ENCODE measurements around the gene CWC27. TPM values are rescaled to one million over a fixed set of nuclear protein-coding genes. Genes with fewer than 3 reads are reported as not detected.
"Not testable (repeated sequence)": the region's sequence is repeated elsewhere in the genome, so short reads cannot be mapped to it uniquely, and the experiment has no call there.

The CWC27 gene
- total RNA-seq, 1 donor from 2014 or later: 19.2 TPM

DNA sequence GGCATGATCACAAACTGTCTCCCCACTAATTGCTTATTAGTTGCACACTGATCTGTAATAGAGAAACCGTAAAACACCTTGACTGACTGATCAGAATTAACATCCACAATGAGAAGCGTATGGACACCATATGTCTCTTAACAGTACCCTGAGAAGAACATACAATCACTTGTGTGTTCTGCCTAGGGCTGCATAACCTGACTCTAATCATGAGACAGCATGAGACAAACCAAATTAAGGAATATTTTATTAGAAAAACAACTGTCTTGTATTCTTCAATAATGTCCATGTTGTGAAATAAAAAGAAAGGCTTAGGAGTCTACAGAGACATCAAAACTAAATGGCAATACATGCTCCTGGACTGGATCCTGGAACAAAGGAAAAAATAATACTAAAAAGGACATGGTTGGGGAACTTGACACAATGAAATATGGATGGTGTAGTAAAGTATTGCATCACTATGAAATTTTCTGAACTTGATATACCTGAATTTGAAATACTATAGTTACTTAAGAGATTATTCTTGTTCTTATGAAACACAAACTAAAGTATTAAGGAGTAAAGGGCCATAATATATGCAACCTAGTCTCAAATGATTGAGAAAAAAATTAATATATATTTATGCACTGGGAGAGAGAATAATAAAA lies 162.1 kb downstream of the CWC27 start:
- intact Hi-C loops (cut with DNase I): no loop called here
- no peaks in the 10 kb centered on the region for H3K27me3 ChIP-seq
- DNase-seq (ENCODE audit: extremely low spot score in 2 of 2): no peak
- H3K4me3 ChIP-seq: no peak overlapping the region
- H3K9me3 ChIP-seq: no peaks in the 10 kb centered on the region
- no peaks in the 10 kb centered on the region for H3K4me1 ChIP-seq
- H3K27ac ChIP-seq: no peak overlapping the region
- TF ChIP-seq, protein P1, sequence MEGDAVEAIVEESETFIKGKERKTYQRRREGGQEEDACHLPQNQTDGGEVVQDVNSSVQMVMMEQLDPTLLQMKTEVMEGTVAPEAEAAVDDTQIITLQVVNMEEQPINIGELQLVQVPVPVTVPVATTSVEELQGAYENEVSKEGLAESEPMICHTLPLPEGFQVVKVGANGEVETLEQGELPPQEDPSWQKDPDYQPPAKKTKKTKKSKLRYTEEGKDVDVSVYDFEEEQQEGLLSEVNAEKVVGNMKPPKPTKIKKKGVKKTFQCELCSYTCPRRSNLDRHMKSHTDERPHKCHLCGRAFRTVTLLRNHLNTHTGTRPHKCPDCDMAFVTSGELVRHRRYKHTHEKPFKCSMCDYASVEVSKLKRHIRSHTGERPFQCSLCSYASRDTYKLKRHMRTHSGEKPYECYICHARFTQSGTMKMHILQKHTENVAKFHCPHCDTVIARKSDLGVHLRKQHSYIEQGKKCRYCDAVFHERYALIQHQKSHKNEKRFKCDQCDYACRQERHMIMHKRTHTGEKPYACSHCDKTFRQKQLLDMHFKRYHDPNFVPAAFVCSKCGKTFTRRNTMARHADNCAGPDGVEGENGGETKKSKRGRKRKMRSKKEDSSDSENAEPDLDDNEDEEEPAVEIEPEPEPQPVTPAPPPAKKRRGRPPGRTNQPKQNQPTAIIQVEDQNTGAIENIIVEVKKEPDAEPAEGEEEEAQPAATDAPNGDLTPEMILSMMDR (IDR thresholded peaks at IDR 0.05): no peak
- TF ChIP-seq POLR2AphosphoS5 (IDR thresholded peaks at IDR 0.05; ENCODE audit: insufficient read depth in 1 of 2, low read depth in 1 of 2): peak in 1 of 2 donors; percentile 19
- no peaks in the 10 kb centered on the region for H3K36me3 ChIP-seq

- H3K27ac ChIP-seq; intact Hi-C loops (cut with DNase I); DNase-seq (ENCODE audit: extremely low spot score in 2 of 2); H3K27me3 ChIP-seq; H3K9me3 ChIP-seq; H3K4me3 ChIP-seq; H3K36me3 ChIP-seq: not testable (repeated sequence)
- H3K4me1 ChIP-seq: peaks cover 14% of the 10 kb centered on the region
Measured at GRCh38 chr5:64939422-64939771, 170.7 kb downstream of the CWC27 start.

DNA sequence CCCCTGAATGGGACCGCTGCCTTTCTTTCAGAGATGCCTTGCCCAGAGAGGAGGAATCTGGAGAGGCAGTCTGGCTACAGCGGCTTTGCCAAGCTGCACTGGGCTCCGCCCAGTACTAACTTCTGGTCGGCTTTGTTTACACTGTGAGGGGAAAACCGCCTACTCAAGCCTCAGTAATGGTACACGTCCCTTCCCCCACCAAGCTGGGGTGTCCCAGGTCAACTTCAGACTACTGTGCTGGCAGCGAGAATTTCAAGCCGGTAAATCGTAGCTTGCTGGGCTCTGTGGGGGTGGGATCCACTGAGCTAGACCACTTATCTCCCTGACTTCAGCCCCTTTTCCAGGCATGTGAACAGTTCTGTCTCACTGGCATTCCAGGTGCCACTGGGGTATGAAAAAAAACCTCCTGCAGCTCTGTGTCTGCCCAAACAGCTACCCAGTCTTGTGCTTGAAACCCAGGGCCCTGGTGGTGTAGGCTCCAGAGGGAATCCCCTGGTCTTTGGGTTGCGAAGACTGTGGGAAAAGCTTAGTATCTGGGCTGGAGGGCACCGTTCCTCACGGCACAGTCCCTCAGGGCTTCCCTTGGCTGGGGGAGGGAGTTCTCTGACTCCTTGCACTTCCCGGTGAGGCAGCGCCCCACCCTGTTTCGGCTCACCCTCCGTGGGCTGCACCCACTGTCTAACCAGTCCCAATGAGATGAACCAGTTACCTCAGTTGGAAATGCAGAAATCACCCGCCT lies 171.2 kb downstream of the CWC27 start:
- Histone ChIP-seq H3K4me1 (peaks cover 14% of the 10 kb centered on the region), H3K9me3 (peaks cover 6% of the 10 kb centered on the region), H3K27ac (no peak overlapping the region), H3K4me3 (no peak overlapping the region), H3K27me3 (no peaks in the 10 kb centered on the region), H3K36me3 (no peaks in the 10 kb centered on the region)
- intact Hi-C loops (cut with DNase I): no loop called here
- DNase-seq (ENCODE audit: extremely low spot score in 2 of 2): no peak
- TF ChIP-seq, protein P1 (IDR thresholded peaks at IDR 0.05): no peak
- no peak for TF ChIP-seq POLR2AphosphoS5 (IDR thresholded peaks at IDR 0.05; ENCODE audit: insufficient read depth in 1 of 2, low read depth in 1 of 2)

DNA sequence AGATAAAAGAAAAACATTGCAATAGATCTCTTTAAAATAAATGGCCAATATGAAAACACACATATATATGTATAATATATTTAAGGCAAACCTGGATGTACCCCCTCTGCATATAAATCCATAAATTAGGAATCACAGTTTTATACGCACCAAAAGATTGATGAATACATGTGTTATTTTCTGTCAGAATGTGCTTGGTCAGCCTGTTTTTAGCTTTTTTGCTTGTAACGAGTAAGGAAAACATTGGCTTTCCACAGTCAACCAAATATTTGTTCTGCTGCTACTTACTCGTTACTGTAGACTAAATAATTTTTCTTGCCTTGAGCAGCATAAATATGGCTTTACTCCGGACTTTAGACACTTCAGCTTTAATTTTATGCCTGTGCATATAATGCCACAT lies 173.7 kb downstream of the CWC27 start:
- Histone ChIP-seq H3K36me3 (no peaks in the 10 kb centered on the region), H3K27ac (no peak overlapping the region), H3K4me1 (peaks cover 14% of the 10 kb centered on the region), H3K4me3 (no peak overlapping the region), H3K27me3 (no peaks in the 10 kb centered on the region), H3K9me3 (peaks cover 2% of the 10 kb centered on the region)
- intact Hi-C loops (cut with DNase I): no loop called here
- DNase-seq (ENCODE audit: extremely low spot score in 2 of 2): no peak
- TF ChIP-seq POLR2AphosphoS5 (IDR thresholded peaks at IDR 0.05; ENCODE audit: insufficient read depth in 1 of 2, low read depth in 1 of 2) (no peak), POLR2A (IDR thresholded peaks at IDR 0.05) (no peak)
- TF ChIP-seq, protein P1 (IDR thresholded peaks at IDR 0.05): no peak

DNA sequence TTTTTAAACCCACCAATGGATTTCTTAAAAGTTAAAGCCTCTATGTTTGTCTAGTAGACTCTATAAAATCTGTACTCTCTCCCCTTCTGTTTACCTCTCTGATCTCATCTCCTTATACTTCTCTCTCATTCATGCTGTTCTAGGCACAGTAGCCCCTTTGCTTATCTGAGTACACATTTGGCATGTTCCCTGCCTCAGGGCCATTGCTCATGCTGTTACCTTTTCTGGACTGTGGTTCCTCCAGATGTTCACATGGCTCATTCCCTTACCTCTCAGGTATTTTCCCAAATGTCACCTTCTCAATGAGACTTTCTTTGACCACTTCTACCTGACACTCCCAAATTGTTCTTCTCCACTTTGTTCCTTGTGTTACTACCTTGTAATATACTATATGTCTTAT lies 176.1 kb downstream of the CWC27 start:
- TF ChIP-seq POLR2A (IDR thresholded peaks at IDR 0.05) (no peak), POLR2AphosphoS5 (IDR thresholded peaks at IDR 0.05; ENCODE audit: insufficient read depth in 1 of 2, low read depth in 1 of 2) (no peak)
- TF ChIP-seq, protein P1 (IDR thresholded peaks at IDR 0.05): no peak
- Histone ChIP-seq H3K9me3 (no peaks in the 10 kb centered on the region), H3K4me3 (no peak overlapping the region), H3K4me1 (peaks cover 6% of the 10 kb centered on the region), H3K27me3 (no peaks in the 10 kb centered on the region), H3K36me3 (no peaks in the 10 kb centered on the region), H3K27ac (no peak overlapping the region)
- intact Hi-C loops (cut with DNase I): no loop called here
- DNase-seq (ENCODE audit: extremely low spot score in 2 of 2): no peak

Data from vagina (tissue), 2 donors.